DMS114 treated with DMSO at 0.1 percent for 48 hours (cell line): Measurements from ENCODE around the gene GFI1B.

Source experiments
- DNase-seq: peaks from one replicate; lab custom pipeline; 2025; ENCODE audit not compliant: unreplicated experiment; lab: John Stamatoyannopoulos, UW

GFI1B gene

GRCh38 chr9:132978451-132979131 lies at the start of gene GFI1B:
Gene GFI1B (plus strand): TSS chr9:132978694. CDS start chr9:132986679, 7,985 bp downstream.
- no peak for DNase-seq

DNA sequence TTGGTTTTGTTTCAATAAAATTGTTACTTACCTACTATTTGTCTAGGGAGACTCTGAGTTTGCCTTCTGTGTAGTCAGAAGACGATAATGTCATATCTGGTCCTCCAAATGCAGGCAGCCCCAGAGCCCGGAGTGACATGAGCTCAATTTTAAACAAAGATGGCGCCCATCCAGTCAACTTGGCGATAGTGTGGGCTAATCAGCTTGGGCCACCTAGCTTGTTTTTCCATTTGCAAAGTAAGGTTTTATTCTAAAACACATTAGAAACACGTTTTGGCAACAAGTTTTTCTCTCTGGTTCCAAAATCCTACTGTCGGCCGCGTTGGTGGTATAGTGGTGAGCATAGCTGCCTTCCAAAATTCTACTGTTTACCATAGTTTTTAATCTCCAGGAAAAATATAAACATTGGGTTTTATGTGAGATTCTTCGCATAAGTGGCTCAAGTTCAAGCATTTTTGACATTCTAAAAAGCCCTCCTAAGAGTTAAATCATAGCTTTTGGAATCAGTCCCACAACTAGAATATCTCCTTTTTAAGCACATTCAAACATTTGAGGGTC lies 47.2 kb upstream of the GFI1B start:
- DNase-seq = no peak

DNA sequence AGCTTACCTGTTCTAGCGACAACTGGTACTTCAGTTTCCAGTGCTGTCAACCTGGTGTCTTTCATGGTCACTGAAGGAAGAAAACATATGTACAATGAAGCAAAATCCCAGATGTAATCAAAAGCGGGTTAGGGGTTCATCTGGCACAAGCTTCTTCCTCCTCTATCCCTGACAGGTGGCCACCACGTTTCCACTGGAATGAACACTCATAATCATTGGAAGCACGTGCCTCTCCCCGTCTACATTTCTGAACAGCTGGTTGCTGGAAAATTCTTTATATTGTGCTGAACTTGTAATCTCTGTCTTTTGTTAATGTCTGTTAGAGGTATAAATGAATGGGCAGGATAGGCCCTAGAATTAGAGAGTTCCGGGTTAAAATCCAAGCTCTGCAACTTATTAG lies 43.5 kb upstream of the GFI1B start:
- no peak for DNase-seq

DNA sequence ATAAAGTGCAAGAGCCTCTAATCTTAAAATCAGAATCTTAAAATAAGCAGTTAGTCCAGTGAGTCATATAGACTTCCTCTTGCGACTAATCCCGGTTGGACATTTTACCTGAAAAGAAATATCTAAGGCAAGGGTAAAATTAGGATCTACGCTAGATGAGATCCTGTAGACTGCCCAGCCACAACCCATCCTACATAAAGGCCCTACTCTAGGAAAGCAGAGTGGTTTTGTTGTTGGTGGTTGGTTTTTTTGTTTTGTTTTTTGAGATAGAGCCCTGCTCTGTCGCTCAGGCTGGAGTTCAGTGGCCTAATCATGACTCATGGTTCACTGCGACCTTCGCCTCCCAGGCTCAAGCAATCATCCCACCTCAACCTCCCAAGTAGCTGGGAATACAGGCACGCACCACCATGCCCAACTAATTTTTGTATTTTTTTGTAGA lies 41.0 kb upstream of the GFI1B start:
- DNase-seq = no peak

DNA sequence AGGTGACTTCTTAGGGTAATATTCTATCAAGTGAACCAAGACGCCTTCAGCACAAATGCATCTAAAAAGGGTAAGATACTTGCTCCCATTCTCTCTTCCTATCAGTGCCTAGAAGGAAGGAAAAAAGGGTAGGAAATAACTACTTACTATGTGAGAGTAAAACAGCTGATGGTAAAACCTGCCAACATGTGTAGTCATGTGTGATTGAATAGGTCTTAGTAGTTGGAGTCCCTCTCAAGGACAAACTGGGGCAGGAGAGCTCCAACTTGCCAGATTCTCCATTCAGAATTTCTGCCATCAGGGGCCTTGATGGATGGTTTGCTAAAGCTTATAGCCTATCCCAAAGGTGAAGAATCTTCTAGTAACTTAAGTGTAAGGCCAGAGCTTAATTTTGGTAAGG lies 39.3 kb upstream of the GFI1B start:
- DNase-seq = no peak

GRCh38 chr9:132942541-132943182 lies 35.8 kb upstream of the GFI1B start:
- no peak for DNase-seq

DNA sequence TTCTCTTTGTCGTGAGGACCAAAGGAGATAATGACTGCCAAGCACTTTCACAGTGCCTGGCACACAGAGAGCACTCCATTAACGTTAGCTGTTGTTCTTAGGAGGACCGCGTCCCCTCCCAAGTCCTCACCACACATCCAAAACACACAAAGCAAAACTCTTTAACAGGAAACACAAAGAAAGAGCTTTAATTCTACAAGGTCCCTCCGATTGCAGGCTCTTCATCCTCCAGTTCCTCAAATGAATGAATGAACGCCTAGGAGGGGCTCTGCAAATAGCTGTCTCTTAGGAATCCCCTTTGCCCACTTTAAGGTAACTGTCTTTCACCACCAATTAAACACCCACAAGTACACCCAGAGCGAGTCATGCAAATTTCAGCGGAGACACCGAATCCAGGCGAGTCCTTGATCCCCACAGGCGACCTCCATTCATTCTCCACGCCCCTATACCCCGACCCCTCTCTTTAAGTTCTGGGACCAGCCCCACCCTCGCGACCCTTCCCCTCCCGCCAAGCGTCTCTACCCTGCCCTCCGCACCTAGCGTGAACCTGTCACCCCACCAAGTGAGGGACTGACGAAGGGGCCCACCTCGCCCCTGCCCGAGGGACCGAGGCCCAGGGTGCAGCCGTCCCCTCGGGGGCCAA lies 34.7 kb upstream of the GFI1B start:
- no peak for DNase-seq

DNA sequence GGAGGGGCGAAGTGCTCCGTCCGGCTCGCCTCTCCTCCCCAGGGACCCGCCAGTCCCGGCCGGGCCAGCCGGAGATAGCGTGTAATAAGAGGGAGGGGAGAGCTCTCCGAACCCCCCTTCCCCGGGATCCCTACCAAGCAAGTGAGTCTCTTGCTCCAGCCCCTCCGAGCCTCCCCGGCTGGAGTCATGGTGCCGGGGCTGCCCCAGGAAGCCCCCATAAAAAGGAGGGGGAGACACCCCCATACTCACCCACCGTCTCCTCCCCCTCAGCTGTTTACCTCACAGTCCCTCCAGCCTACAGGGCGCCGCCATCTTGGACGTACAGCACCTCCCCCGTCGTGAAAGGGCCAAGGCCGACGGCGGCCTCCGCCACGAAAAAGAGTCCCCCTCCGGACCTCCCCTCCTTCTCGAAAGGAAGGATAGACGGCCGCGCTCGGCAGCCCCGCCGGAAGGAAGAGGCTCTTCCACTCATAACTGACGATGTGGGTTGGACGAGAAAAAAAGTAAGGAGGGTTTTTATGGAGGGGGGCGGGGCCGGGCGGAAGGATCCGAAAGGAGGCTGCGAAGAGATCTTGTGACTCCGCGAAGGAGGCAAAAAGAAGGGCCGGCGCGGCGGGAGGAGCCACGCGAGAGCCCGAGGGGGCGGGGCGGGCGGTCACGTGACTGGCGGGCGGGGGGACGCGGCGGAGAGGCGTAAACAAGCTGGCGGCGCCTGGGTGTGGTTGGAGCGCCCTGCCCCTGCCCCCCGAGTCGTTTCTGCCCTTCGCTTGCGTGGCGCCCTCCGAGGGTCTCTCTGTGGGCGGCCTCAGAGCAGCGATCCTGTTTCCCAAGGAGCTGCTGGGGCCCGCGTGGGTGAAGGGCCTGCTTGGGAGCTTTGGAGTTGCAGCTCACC lies 34.0 kb upstream of the GFI1B start, which contains the start of gene TSC1:
TSC1 (minus strand) TSS at position 323 of the 892 bp plus-strand sequence. CDS start 15,744 bp downstream, outside the sequence.
- DNase-seq = peak; percentile 88

GRCh38 chr9:132945186-132946130 lies 33.0 kb upstream of the GFI1B start:
- DNase-seq = no peak

DNA sequence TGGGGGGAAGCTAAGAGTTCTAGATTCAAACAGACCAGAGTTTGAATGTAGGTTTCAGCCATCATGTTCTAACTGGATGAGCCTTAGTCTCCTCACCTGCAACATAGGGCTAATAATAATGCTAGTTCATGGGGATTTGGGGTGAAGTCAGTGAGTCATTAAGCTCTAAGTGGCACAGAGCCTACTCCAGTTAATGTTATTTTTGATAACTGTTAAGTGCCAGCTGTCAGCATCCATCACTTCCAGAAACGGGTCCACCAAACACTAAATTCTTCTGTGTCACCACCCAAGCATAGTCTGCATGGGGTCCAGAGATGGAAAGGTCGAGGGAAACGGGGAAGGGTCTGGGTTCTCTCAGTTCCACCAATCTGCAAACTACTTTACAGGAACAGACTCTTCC lies 32.3 kb upstream of the GFI1B start:
- DNase-seq = no peak

DNA sequence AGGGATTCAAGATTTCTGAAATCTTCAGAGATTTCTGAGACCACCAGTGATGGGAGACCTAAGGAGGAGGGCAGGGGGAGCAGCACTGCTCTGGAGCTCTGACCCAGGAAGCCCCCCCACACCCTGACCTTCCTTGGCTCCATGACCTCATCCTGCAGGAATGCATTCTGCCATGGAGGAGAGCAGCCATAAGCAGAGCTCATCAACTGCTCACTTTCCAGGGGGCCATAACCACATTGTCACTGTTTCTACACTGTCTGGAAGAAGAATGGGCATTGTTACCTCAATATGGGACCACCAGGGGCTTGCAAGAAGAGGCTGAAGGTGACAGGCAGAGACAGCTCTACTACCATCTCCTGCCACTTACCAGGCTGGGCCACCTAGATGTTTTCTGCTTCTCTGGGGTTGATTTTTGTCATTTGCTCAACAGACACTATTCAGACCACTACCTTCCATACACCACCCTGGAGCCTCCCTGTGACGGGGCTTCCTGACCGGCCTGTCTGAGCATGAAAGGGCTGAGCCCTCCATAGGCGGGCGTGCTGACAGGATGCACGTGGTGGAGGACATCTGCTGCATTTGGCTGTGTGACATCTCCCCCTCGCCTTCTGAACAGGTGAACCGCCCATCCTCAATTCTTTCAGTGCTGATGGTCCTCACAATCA lies 31.7 kb upstream of the GFI1B start:
- no peak for DNase-seq

GRCh38 chr9:132947756-132948155 lies 30.7 kb upstream of the GFI1B start:
- no peak for DNase-seq

GRCh38 chr9:132948482-132949050 lies 29.9 kb upstream of the GFI1B start:
- no peak for DNase-seq

GRCh38 chr9:132949709-132950108 lies 28.8 kb upstream of the GFI1B start:
- DNase-seq = no peak

DNA sequence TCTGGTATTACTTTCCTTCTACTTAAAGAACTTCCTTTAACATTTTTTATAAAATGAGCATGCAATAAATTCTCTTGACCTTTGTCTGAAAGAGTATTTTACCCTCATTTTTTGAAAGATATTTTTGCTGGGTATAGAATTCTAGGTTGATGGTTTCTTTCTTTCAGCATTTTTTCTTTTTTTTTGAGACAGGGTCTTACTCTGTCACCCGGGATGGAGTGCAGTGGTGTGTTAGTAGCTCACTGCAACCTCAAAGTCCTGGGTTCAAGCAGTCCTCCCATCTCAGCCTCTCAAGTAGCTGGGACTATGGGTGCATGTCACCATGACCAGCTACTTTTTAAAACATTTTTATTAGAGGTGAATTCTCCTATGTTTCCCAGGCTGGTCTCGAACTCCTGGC lies 23.4 kb upstream of the GFI1B start:
- no peak for DNase-seq

DNA sequence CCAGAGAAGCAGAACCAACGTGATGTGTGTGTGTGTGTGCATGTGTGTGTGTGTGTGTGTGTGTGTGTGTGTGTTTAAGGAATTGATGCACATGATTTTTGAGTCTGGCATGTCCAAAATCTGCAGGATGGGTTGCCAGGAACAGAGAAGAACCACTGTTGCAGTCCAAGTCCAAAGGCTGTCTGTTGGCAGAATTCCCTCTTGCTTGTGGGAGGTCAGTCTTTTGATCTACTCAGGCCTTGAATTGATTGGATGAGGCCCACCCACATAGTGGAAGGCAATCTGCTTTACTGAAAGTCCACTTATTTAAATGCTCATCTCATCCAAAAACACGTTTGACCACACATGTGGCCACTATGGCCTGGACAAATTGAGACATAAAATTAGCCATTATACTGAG lies 22.7 kb upstream of the GFI1B start:
- DNase-seq = no peak

DNA sequence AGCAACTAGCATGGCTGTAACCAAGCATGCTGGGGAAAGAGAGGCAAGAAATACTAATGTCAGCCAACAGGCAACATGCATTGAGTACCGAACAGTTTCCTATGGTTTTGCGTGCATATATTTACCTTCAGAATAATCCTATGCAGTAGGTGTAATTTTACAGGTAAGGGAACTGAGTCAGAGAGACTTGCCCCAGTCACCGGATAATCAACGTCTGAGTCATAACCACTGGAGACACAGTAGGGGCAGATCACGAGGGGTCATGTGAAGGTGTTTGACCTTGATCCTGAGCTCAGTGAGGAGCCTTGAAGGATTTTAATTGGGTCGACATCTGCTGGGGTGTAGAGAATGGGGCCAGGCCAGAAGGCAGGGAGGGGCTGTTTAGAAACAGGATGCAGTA lies 20.7 kb upstream of the GFI1B start:
- DNase-seq = no peak

DNA sequence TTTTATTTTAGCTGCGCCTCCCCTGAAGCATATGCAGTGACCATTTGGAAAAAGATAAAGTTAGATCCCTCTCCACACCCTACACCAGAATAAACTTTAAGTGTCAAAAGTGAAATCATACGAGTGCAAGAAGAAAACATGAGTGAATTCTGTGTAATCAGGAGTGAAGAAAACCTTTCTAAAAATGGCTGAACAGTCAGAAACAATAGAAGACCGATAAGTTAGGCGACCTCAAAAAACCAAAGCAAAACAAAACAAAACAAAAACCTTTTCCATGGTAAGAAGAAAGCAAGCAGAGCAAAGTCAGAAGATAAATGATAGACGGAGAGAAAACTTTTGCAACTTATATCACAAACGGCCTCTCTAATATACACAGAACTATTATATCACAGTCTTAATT lies 17.5 kb upstream of the GFI1B start:
- DNase-seq = no peak

DNA sequence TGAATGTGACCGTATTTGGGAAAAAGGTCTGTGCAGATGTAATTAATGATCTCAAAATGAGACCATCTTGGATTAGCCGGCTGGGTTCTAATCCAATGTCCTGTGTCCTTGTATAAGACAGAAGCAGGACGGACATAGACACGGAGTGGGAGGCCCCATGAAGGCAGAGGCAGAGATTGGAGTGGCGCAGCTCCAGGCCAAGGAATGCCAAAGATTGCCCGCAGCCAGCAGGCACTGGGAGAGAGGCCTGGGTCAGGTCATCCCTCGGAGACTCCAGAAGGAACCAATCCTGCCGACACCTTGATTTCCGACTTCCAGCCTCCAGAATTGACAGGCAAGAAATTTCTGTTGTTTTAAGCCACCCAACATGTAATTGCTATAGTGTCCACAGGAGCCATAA lies 13.0 kb upstream of the GFI1B start:
- no peak for DNase-seq
